Duodenal mucosa (tissue), 2 donors: ENCODE measurements around the gene NES.
A peak's percentile ranks its signal among the peaks of the same experiment; 100 is the strongest.

Source experiments
- H3K27ac ChIP-seq: one replicate; pipeline ENCODE4 v1.7.0; 2013; ENCODE audit warnings: low read depth, low read length
- H3K27me3 ChIP-seq, 2 donors: one replicate each; pipeline ENCODE4 v1.7.0; 2013; ENCODE audit warnings: low read length in 2 of 2, control low read depth in 1 of 2; ENCODE audit not compliant: insufficient read depth in 2 of 2, control insufficient read depth in 1 of 2
- H3K36me3 ChIP-seq, 2 donors: one replicate each; pipeline ENCODE4 v1.7.0; 2013; ENCODE audit warnings: low read length in 2 of 2, control low read depth in 1 of 2; ENCODE audit not compliant: insufficient read depth in 2 of 2, control insufficient read depth in 1 of 2
- H3K4me1 ChIP-seq, 2 donors: one replicate each; pipeline ENCODE4 v1.7.0; 2013; ENCODE audit warnings: low read length in 2 of 2, control low read depth in 1 of 2; ENCODE audit not compliant: insufficient read depth in 2 of 2, control insufficient read depth in 1 of 2
- H3K4me3 ChIP-seq, 2 donors: one replicate each; pipeline ENCODE4 v1.7.0; 2013; ENCODE audit warnings: low read length in 2 of 2, low read depth in 1 of 2
- H3K9ac ChIP-seq, 2 donors: one replicate each; pipeline ENCODE4 v1.7.0; 2013; ENCODE audit warnings: low read length in 2 of 2, low read depth in 1 of 2
- H3K9me3 ChIP-seq, 2 donors: one replicate each; pipeline ENCODE4 v1.7.0; 2013; ENCODE audit warnings: low read length in 2 of 2, control low read depth in 1 of 2; ENCODE audit not compliant: control insufficient read depth in 1 of 2

The NES gene

DNA sequence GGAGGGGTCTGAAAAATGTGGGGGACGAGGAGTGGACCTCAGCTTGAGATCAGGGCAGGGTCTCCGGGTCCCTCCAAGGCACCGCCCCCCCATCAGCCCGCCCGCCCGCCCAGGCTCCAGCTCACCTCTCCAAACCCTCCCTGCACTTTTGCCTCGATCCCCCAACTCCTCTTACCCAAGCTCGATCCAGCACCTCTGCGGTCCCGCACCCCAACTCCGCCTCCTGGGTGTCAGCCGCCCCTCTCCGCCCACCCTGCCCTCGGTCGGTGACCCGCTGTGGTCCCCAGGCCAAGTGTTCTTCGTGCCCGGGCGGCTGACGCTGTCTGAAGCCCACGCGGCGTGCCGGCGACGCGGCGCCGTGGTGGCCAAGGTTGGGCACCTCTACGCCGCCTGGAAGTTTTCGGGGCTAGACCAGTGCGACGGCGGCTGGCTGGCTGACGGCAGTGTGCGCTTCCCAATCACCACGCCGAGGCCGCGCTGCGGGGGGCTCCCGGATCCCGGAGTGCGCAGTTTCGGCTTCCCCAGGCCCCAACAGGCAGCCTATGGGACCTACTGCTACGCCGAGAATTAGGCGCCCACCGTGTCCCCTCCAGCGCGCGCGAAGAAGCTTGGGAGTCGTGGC, 52.3 kb downstream of the NES start:
- Histone ChIP-seq H3K36me3 (no peaks in the 10 kb centered on the region), H3K9ac (peak overlapping the region in 1 of 2 donors; percentile 38), H3K9me3 (no peaks in the 10 kb centered on the region), H3K4me3 (peak overlapping the region; percentile 42 to 59), H3K4me1 (peaks cover 19 to 30% of the 10 kb centered on the region in 2 donors), H3K27me3 (peaks cover 33 to 42% of the 10 kb centered on the region in 2 donors), H3K27ac (no peak overlapping the region)

DNA sequence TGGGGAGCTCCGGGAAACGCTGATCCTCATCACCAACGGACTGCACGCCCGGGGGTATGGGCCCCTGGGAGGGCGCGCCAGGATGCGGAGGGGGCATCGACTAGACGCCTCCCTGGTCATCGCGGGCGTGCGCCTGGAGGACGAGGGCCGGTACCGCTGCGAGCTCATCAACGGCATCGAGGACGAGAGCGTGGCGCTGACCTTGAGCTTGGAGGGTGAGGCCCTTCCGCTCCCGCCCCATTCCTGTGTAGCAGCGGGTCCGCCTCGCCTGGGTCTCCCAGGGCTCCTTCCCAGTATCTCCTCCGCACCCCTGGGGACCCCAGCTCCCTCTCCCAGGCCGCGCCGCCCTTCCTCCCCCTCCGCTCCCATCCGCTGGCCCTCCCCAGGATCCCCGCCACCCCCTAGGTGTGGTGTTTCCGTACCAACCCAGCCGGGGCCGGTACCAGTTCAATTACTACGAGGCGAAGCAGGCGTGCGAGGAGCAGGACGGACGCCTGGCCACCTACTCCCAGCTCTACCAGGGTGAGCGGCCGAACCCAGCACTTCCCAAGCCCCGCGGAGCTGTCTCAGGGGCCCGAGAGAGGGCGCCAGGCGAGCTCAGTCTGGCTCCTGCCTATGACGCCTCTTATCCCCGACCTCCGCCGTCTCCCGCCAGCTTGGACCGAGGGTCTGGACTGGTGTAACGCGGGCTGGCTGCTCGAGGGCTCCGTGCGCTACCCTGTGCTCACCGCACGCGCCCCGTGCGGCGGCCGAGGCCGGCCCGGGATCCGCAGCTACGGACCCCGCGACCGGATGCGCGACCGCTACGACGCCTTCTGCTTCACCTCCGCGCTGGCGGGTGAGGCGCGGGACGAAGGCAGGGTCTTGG, 53.0 kb downstream of the NES start:
- Histone ChIP-seq H3K27ac (no peak overlapping the region), H3K36me3 (no peaks in the 10 kb centered on the region), H3K4me3 (peak overlapping the region; percentile 35 to 59), H3K9me3 (no peaks in the 10 kb centered on the region), H3K27me3 (peaks cover 39 to 49% of the 10 kb centered on the region in 2 donors), H3K9ac (peak overlapping the region in 1 of 2 donors; percentile 38), H3K4me1 (peaks cover 19 to 30% of the 10 kb centered on the region in 2 donors)

DNA sequence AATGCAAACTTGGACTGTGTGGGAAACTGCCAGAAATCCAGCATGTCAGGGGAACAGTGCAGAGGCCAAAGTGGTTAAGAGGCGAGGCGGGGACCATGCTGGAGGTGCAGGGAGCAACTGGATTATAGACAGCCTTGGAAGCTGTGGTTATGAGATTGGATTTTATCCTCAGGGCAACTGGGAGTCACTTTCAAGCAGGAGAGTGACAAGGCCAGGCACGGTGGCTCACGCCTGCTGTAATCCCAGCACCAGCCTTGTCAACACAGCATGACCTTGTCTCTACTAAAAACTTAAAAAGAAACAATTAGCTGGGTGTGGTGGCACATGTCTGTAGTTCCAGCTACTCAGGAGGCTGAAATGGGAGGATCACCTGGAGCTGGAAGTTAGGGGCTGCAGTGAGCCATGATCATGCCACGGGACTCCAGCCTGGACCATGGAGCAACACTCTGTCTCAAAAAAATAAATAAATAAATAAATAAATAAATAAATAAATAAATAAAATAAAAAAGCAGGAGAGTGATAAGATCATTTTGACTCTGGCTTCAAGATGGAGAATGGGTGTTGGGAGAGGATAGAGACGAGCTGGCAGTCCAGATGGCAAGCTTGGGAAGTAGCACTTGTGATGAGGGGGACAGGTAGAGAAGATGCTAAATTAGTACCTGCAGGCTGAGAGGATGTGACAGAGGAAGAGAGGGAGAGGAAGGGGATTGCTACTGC, 54.5 kb downstream of the NES start:
- Histone ChIP-seq H3K4me1 (peaks cover 19 to 30% of the 10 kb centered on the region in 2 donors), H3K36me3 (no peaks in the 10 kb centered on the region), H3K27ac (no peak overlapping the region), H3K9ac (no peak overlapping the region), H3K9me3 (no peaks in the 10 kb centered on the region), H3K27me3 (peaks cover 42 to 50% of the 10 kb centered on the region in 2 donors), H3K4me3 (no peak overlapping the region)

DNA sequence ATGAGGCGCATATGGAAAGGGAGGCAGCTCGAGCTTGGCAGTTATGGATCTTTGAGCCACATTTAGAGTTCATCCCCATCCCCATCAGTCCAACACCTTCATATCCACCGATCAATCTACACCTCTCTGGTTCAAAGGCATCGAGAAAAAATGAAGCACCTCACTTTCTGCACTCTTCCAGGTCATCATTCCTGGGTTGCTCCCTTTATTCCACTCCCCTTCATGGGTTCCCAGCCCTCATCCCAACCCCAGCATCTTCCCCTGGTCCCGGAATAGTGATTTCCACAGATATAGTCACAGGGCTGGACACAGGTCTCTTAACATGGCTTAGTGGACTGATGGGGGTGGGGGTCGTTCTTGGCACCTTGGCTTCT, 57.6 kb downstream of the NES start:
- H3K27me3 ChIP-seq = peaks cover 26 to 31% of the 10 kb centered on the region in 2 donors
- H3K36me3 ChIP-seq = no peaks in the 10 kb centered on the region
- H3K9me3 ChIP-seq = no peaks in the 10 kb centered on the region
- H3K9ac ChIP-seq = no peak overlapping the region
- H3K4me1 ChIP-seq = peaks cover 17 to 19% of the 10 kb centered on the region in 2 donors
- H3K27ac ChIP-seq = no peak overlapping the region
- H3K4me3 ChIP-seq = no peak overlapping the region

DNA sequence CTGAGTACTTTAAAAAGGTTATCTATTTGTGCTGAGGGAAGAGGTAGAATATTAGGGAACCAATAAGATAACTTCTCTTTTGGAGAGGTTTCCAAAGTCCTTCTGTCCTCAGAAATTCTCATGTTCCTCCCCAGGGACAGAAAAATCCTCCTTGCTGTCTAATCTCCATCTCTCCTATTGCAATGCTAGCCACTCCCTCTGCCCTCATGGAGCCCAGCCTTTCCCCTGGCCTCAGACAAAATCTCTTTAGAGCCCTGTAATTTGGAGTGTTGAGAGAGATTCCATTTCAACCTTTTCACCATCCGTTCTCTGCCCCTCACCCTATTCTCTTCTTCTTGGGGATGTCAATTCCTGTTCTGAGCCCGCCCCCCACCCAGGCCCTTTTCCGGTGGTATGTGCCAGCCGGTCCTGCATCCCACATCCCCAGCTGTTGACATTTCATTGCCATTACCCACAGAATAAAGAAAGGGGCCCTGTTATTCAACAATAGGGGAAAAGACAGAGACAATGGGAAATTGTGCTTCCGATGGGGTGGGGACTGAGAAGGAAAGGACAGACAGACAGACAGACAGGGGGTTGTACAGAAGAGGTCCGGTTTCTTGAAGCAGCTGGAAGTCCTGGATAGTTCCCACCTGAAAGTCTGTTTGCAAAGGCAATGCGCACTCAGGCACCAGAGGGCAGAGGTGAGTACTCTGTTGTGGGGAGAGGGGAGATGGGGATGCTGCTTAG, 58.2 kb downstream of the NES start, which contains the start of gene HAPLN2:
Gene HAPLN2, plus strand, starts transcription at position 563 of the 729 bp plus-strand sequence. CDS start 4,076 bp downstream, outside the sequence.
- H3K36me3 ChIP-seq = no peaks in the 10 kb centered on the region
- H3K9me3 ChIP-seq = no peaks in the 10 kb centered on the region
- H3K27me3 ChIP-seq = peaks cover 22 to 25% of the 10 kb centered on the region in 2 donors
- H3K27ac ChIP-seq = no peak within 1 kb of the TSS
- H3K9ac ChIP-seq = no peak within 1 kb of the TSS
- peaks cover 11 to 19% of the 10 kb centered on the region in 2 donors for H3K4me1 ChIP-seq
- H3K4me3 ChIP-seq = no peak within 1 kb of the TSS
